H1 (cell line): ENCODE measurements around the gene HSD17B2. TPM values are rescaled to one million over a fixed set of nuclear protein-coding genes. Genes with fewer than 3 reads are reported as not detected.

ENCODE experiments used
- CTCF ChIA-PET: fragments of 300-600 bp; sonication (Branson Sonifier 250); formaldehyde crosslinking; loops from one replicate; lab custom pipeline; 2021; ENCODE audit not compliant: partially characterized antibody; lab: Charles Lee
- POLR2A ChIA-PET: fragments of 300-600 bp; sonication (Branson Sonifier 250); formaldehyde crosslinking; loops from one replicate; lab custom pipeline; 2021; ENCODE audit warnings: inconsistent platforms; ENCODE audit not compliant: partially characterized antibody; lab: Charles Lee
- DNase-seq, 2 experiments: peaks; one replicate each; pipeline versions ENCODE4 v3.0.0 to v3.0.0-alpha.2; 2010 to 2022; ENCODE audit warnings: low spot score in 2 of 2, low read depth in 1 of 2, mixed read lengths in 1 of 2
- FAIRE-seq: peaks from 2 replicates; lab custom pipeline; 2011; peaks lifted over from hg19 to GRCh38; lab: Jason Lieb, UNC
- H2AFZ ChIP-seq: 2 replicates; pipeline ENCODE4 v1.8.1; 2012; ENCODE audit warnings: low read length, inconsistent platforms
- H2AK5ac ChIP-seq: 2 replicates; pipeline ENCODE4 v1.6.1; 2013; ENCODE audit warnings: low read depth, low read length
- H2BK120ac ChIP-seq: replicated peaks from 2 replicates; pipeline ENCODE3; 2013; ENCODE audit warnings: low read depth, low read length, inconsistent platforms
- H2BK12ac ChIP-seq: 2 replicates; pipeline ENCODE4 v1.6.1; 2013; ENCODE audit warnings: low read depth, low read length
- H2BK15ac ChIP-seq: 2 replicates; pipeline ENCODE4 v1.6.1; 2013; ENCODE audit warnings: low read length
- H2BK20ac ChIP-seq: 2 replicates; pipeline ENCODE4 v1.6.1; 2013; ENCODE audit warnings: low read length
- H2BK5ac ChIP-seq: 2 replicates; pipeline ENCODE4 v1.6.1; 2013; ENCODE audit warnings: low read depth, low read length
- H3K14ac ChIP-seq: 2 replicates; pipeline ENCODE4 v1.6.1; 2013; ENCODE audit warnings: inconsistent platforms; ENCODE audit not compliant: insufficient read length
- H3K18ac ChIP-seq: 2 replicates; pipeline ENCODE4 v1.6.1; 2013; ENCODE audit warnings: low read length; ENCODE audit errors: extremely low read depth
- H3K23ac ChIP-seq: 2 replicates; pipeline ENCODE4 v1.6.1; 2013; ENCODE audit warnings: inconsistent platforms; ENCODE audit not compliant: insufficient read length
- H3K23me2 ChIP-seq: 2 replicates; pipeline ENCODE4 v1.6.1; 2013; ENCODE audit warnings: low read depth, low read length
- H3K27ac ChIP-seq: 2 replicates; pipeline ENCODE4 v1.6.1; 2011; ENCODE audit warnings: low read depth, low read length, inconsistent platforms
- H3K27me3 ChIP-seq, 4 experiments: replicated peaks in 1 of 4; 1 replicate in 1 of 4; 2 replicates in 3 of 4; pipeline versions ENCODE4 v1.6.1 to v1.8.1; 2011 to 2013; ENCODE audit warnings: low read length in 3 of 4, mild to moderate bottlenecking in 3 of 4, inconsistent platforms in 2 of 4, mixed read lengths in 2 of 4, moderate library complexity in 1 of 4; ENCODE audit not compliant: control insufficient read depth in 3 of 4, insufficient read depth in 3 of 4; ENCODE audit errors: extremely low read depth in 1 of 4
- H3K36me3 ChIP-seq, 4 experiments: 2 replicates each; pipeline versions ENCODE4 v1.6.1 to v1.8.1; 2011 to 2013; ENCODE audit warnings: mild to moderate bottlenecking in 4 of 4, low read length in 3 of 4, moderate library complexity in 2 of 4, control low read depth in 1 of 4, inconsistent platforms in 1 of 4; ENCODE audit not compliant: insufficient read depth in 4 of 4, control insufficient read depth in 2 of 4
- H3K4ac ChIP-seq: replicated peaks from 2 replicates; pipeline ENCODE3; 2013; ENCODE audit warnings: low read length, low read depth, mixed read lengths, inconsistent platforms; ENCODE audit not compliant: insufficient read length
- H3K4me1 ChIP-seq, 4 experiments: replicated peaks in 1 of 4; 1 replicate in 1 of 4; 2 replicates in 3 of 4; pipeline versions ENCODE4 v1.6.1 to v1.8.1; 2011 to 2013; ENCODE audit warnings: low read length in 3 of 4, inconsistent platforms in 2 of 4, mixed read lengths in 1 of 4; ENCODE audit not compliant: insufficient read depth in 4 of 4, control insufficient read depth in 3 of 4
- H3K4me2 ChIP-seq, 2 experiments: 2 replicates each; pipeline versions ENCODE4 v1.6.1 to v1.8.1; 2011 to 2013; ENCODE audit warnings: low read depth in 2 of 2, low read length in 2 of 2, control low read depth in 1 of 2, inconsistent platforms in 1 of 2, mild to moderate bottlenecking in 1 of 2; ENCODE audit not compliant: insufficient read depth in 1 of 2
- H3K4me3 ChIP-seq, 4 experiments: fragments of 200-600, 300-600 bp in 1 of 4; sonication (generic), shearing (Covaris generic), sonication (Bioruptor Twin) in 1 of 4; 2 replicates each; pipeline versions ENCODE4 v1.5.1 to v1.8.1; 2011 to 2016; ENCODE audit warnings: low read length in 4 of 4, low read depth in 3 of 4, control low read depth in 2 of 4, inconsistent platforms in 2 of 4, mild to moderate bottlenecking in 2 of 4, mixed read lengths in 1 of 4, moderate library complexity in 1 of 4; ENCODE audit not compliant: insufficient read depth in 2 of 4; ENCODE audit errors: extremely low read depth in 1 of 4
- H3K56ac ChIP-seq: replicated peaks from 2 replicates; pipeline ENCODE3; 2013; ENCODE audit warnings: low read depth, mild to moderate bottlenecking, mixed read lengths, low read length, inconsistent platforms; ENCODE audit not compliant: insufficient read length
- H3K79me1 ChIP-seq: 2 replicates; pipeline ENCODE4 v1.6.1; 2013; ENCODE audit warnings: low read depth, low read length, control low read depth
- H3K79me2 ChIP-seq, 2 experiments: 2 replicates each; pipeline versions ENCODE4 v1.6.1 to v1.8.1; 2012 to 2013; ENCODE audit warnings: low read length in 2 of 2, mild to moderate bottlenecking in 2 of 2, inconsistent platforms in 1 of 2; ENCODE audit not compliant: insufficient read depth in 2 of 2, control insufficient read depth in 1 of 2
- H3K9ac ChIP-seq, 4 experiments: replicated peaks in 1 of 4; 1 replicate in 1 of 4; 2 replicates in 3 of 4; pipeline versions ENCODE4 v1.6.1 to v1.8.1; 2011 to 2013; ENCODE audit warnings: low read depth in 3 of 4, low read length in 3 of 4, control low read depth in 2 of 4, mild to moderate bottlenecking in 2 of 4, moderate library complexity in 2 of 4, inconsistent platforms in 1 of 4; ENCODE audit errors: extremely low read depth in 1 of 4
- H3K9me3 ChIP-seq, 2 experiments: 2 replicates each; pipeline versions ENCODE4 v1.6.1 to v1.8.1; 2012 to 2013; ENCODE audit warnings: mild to moderate bottlenecking in 2 of 2, moderate library complexity in 2 of 2, control low read depth in 1 of 2, inconsistent platforms in 1 of 2, low read depth in 1 of 2, low read length in 1 of 2, mixed read lengths in 1 of 2; ENCODE audit not compliant: insufficient read depth in 2 of 2
- H4K20me1 ChIP-seq, 2 experiments: replicated peaks in 1 of 2; 2 replicates each; pipeline versions ENCODE3 to v1.8.1; 2011 to 2013; ENCODE audit warnings: inconsistent platforms in 2 of 2, low read length in 2 of 2, mild to moderate bottlenecking in 1 of 2; ENCODE audit not compliant: insufficient read depth in 2 of 2, control insufficient read depth in 1 of 2
- H4K5ac ChIP-seq: 2 replicates; pipeline ENCODE4 v1.6.1; 2013; ENCODE audit warnings: low read length, low read depth, mixed read lengths, inconsistent platforms; ENCODE audit not compliant: insufficient read length
- H4K8ac ChIP-seq: 2 replicates; pipeline ENCODE4 v1.8.0; 2013; ENCODE audit warnings: mild to moderate bottlenecking, moderate library complexity, low read length, inconsistent platforms; ENCODE audit not compliant: insufficient read depth; ENCODE audit errors: extremely low read depth
- H4K91ac ChIP-seq: replicated peaks from 2 replicates; pipeline ENCODE3; 2013; ENCODE audit warnings: low read length, mixed read lengths, inconsistent platforms; ENCODE audit not compliant: insufficient read length
- JUND ChIP-seq: IDR thresholded peaks from 2 replicates; pipeline ENCODE4 v1.6.1; 2011; ENCODE audit warnings: mild to moderate bottlenecking, improper control_type of control experiment, low read length
- KDM1A ChIP-seq: fragments of 200-600, 300-600 bp; sonication (generic); IDR thresholded peaks from 2 replicates; pipeline ENCODE4 v1.7.1; 2016; ENCODE audit warnings: mild to moderate bottlenecking, low read length, borderline replicate concordance
- RNF2 ChIP-seq: fragments of 200-900, 300-1000 bp; sonication (generic); IDR thresholded peaks from 2 replicates; pipeline ENCODE4 v1.7.1; 2016; ENCODE audit warnings: borderline replicate concordance, low read depth, mild to moderate bottlenecking, antibody characterized with exemption, low read length; ENCODE audit not compliant: poor library complexity, severe bottlenecking; ENCODE audit errors: missing control alignments
- SUZ12 ChIP-seq: fragments of 200-600 bp; sonication (generic); IDR thresholded peaks from 2 replicates; pipeline ENCODE4 v1.6.1; 2012; ENCODE audit warnings: mild to moderate bottlenecking, inconsistent platforms, low read length, moderate library complexity, mixed read lengths
- TCF12 ChIP-seq: IDR thresholded peaks from 2 replicates; pipeline ENCODE4 v1.6.1; 2011; ENCODE audit warnings: low read depth, mild to moderate bottlenecking, low read length
- YY1 ChIP-seq: IDR thresholded peaks from 2 replicates; pipeline ENCODE4 v1.6.1; 2011; ENCODE audit warnings: low read depth, mild to moderate bottlenecking, low read length
- WGBS, 2 experiments: shearing (Covaris generic) in 1 of 2; methylation state at CpG; one replicate each; pipeline versions ENCODE4 v1.1.6 to v1.1.7; 2013 to 2015; ENCODE audit warnings: low lambda C conversion rate in 2 of 2, mixed read lengths in 2 of 2, inconsistent platforms in 1 of 2, low coverage in 1 of 2, missing lambda C conversion rate in 1 of 2; ENCODE audit not compliant: insufficient replicate concordance in 2 of 2, insufficient coverage in 1 of 2, insufficient read length in 1 of 2; ENCODE audit errors: extremely low coverage in 1 of 2, missing lambda C conversion rate in 1 of 2; 5-methylcytosine and 5-hydroxymethylcytosine counted together
- polyA plus RNA-seq, 7 experiments: library from polyadenylated mRNA; depleted of rRNA in 3 of 7; stranded (reverse) in 5 of 7; unstranded in 2 of 7; fragments of >200 nt in 5 of 7; fragments of 200-250 nt in 2 of 7; gene quantifications; 1 replicate in 5 of 7; 2 replicates in 1 of 7; 4 replicates in 1 of 7; pipeline versions ENCODE4 v1.2.1 to v1.2.3, GENCODE V29; 2011 to 2013; ENCODE audit warnings: missing spikeins in 2 of 7, mixed read lengths in 2 of 7
- total RNA-seq: library from RNA; stranded (reverse); fragmentation: NEBNext Ultra II Directional; extraction: Animal tissue kit (Norgen Biotek cat#: 25700); gene quantifications from 2 replicates; pipeline ENCODE4 v1.2.1, GENCODE V29; 2021
- TF ChIP-seq, protein P1 (sequence below): IDR thresholded peaks from 2 replicates; pipeline ENCODE4 v1.6.1; 2011; ENCODE audit warnings: low read depth, mild to moderate bottlenecking, low read length; ENCODE audit not compliant: insufficient read depth

Gene HSD17B2
- total and polyA plus RNA-seq, 2 of the 8 experiments (the other 6 are each of a cell fraction or from before 2014, with no cell fraction given) = not detected

DNA sequence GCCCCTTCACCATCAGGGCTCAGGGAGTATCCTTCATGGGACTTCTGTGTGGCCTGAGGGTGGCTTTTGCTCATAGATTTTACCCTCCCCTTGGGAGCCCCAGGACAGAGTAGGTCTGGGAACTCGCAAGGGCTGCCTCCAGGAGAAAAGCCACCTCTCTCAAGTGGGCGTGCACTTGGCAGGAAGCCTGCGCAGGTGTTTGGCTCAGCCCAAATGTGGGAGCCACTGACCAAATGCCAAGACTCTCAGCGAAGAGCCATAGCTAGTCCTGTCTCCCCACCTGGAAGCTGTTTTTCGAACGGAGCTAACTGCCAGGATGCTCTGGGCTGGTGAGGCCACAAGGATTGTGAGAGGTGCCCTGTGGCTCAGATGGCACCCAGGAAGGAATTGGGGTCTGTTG is 2.0 kb upstream of the HSD17B2 start:
- H3K9me3 ChIP-seq = no peaks in the 10 kb centered on the region
- H3K79me2 ChIP-seq = no peaks in the 10 kb centered on the region
- no peak overlapping the region for H3K4me3 ChIP-seq
- H3K9ac ChIP-seq = no peak overlapping the region
- no peak overlapping the region for H2BK12ac ChIP-seq
- H4K5ac ChIP-seq = no peak overlapping the region
- H3K56ac ChIP-seq = no peak overlapping the region
- ChIA-PET CTCF (interaction anchor here (0.6 to 5.5 kb wide), 21 partner anchors 11 to 311 kb away, joined by 3 to 43 read pairs (median 4); no protein-coding TSS in a partner anchor), POLR2A (interaction anchor here (1.7 kb wide), 1 partner anchor 197 kb away, joined by 3 read pairs; no protein-coding TSS in a partner anchor)
- no peak overlapping the region for H2BK5ac ChIP-seq
- 86% methylated on average over 6 of the region's 6 CpGs; no CpG with 5 or more reads in 1 of the 2 experiments for WGBS, 2 experiments
- H3K14ac ChIP-seq = no peak overlapping the region
- H3K23me2 ChIP-seq = no peaks in the 10 kb centered on the region; the same call in 1 of the 2 replicates
- no peak overlapping the region for H2BK15ac ChIP-seq
- no peak overlapping the region for H4K91ac ChIP-seq
- DNase-seq = no peak
- no peak overlapping the region for H2BK20ac ChIP-seq
- H3K36me3 ChIP-seq = no peaks in the 10 kb centered on the region
- no peaks in the 10 kb centered on the region for H3K79me1 ChIP-seq
- no peak overlapping the region for H4K8ac ChIP-seq
- no peak overlapping the region for H3K23ac ChIP-seq
- FAIRE-seq = no peak
- H3K27ac ChIP-seq = no peak overlapping the region
- H3K4me1 ChIP-seq = no peaks in the 10 kb centered on the region; a peak in 1 of 7 replicates
- TF ChIP-seq, protein P1, sequence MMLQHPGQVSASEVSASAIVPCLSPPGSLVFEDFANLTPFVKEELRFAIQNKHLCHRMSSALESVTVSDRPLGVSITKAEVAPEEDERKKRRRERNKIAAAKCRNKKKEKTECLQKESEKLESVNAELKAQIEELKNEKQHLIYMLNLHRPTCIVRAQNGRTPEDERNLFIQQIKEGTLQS = no peak
- TF ChIP-seq TCF12 (no peak), SUZ12 (no peak), JUND (no peak), KDM1A (no peak), RNF2 (no peak), YY1 (no peak)
- no peak overlapping the region for H3K4ac ChIP-seq
- H3K18ac ChIP-seq = no peak overlapping the region
- H3K27me3 ChIP-seq = no peaks in the 10 kb centered on the region
- no peak overlapping the region for H2AK5ac ChIP-seq
- H2AFZ ChIP-seq = no peak overlapping the region
- no peak overlapping the region for H2BK120ac ChIP-seq
- no peak overlapping the region for H3K4me2 ChIP-seq
- H4K20me1 ChIP-seq = peaks cover 0 to 2% of the 10 kb centered on the region in 2 experiments
